ENCODE data around the gene STRBP.

Gene STRBP

DNA sequence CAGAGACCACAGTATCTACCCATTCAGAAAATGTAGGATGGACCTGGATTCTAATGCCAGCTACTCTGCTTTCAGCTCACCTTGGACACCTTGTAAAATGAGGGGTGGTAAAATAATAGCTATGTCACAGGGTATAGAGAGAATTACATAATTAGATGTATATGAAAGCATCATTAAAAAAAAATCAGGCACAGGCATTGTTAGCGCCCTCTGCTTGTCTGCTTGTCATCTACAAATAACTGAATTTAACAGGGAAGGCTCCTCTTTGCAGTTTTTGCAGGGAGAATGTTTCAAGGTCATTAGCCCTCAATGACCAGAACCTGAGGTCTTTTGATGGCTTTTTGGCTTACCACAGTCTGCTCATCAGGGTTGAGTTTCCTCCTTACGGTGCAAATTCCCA is 176.9 kb downstream of the STRBP start:
- no peak for DNase-seq

DNA sequence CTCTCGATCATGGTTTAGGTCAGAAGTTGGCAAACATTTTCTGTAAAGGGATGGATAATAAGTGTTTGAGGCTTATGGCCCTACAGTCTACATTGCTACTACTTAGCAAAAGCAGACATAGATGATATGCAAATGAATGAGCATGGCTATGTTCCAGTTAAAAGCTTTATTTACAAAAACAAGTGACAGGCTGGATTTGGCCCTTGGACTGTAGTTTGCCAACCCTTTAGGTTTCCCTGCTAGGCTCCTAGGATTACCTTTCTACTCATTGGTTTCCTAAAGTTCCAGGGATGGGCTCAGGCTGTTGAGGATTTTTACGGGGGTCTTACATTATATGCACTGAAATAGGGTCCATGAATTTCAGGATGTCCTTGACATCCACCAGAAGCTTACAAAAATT is 177.4 kb downstream of the STRBP start:
- no peak for DNase-seq

DNA sequence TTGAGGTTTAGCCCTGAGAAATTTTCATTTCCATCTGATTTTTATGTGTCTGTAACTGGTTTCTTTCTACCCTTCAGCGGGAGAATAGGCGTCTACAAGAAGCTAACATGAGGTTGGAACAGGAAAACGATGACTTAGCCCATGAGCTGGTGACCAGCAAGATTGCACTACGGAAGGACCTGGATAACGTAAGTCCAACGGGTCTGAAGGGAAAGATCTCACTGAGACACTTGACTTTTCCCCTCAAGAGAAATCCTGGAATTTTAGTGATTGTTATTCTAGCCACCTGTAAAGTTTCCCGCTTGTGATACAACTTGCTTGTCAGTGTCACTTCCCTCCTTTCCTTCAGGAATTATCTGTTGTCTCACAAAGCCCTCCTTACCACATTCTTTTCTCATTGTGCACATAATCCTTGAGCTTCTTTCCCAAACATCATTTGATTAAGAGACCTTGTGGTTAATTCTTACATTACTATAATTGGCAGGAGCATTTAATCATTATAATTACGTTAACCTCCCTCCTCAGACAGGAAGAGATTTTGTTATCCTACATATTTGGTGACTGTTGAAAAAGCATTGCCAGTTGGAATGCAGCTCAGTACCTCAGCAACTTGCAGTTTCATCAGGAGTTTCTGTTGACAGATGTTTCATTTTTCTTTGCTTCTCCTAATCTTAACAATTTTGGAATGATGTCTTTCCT is 178.0 kb downstream of the STRBP start:
- DNase-seq: no peak

DNA sequence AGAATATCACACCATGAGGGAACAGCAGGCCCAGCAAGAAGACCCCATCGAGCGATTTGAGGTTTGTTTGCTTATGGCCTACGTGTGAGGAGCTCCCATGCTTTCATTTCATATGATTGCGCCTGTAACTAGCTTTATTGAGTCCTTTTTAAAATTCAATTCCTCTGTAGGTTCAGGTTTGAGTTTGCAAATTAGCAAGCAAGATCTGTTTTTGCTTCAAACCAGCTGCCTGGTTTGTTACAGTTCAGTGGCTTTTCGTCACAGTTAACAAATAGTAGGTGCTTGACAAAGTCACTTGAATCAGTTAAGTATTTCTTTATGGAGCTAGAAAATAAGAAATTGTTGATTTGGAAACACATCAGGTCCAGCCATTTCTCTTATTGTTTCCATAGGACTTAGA is 178.6 kb downstream of the STRBP start:
- no peak for DNase-seq

DNA sequence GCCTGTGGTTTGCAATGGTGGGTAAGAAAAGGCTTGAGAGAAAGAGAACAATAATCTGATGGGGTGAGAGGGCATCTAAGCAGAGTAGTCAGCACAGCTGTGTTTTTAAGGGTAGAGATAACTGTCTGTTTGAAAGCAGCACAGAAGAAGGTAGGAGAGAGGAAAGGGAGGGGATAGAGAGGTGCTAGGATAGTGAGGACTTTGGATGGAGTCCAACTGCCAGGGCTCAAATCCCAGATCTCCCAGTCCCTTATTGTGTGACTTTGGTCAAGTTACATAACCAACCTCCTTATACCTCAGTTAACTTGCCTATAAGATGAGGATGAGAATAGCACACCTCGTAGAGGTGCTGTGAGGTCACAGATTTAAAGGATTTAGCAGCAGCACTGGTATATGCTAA is 179.3 kb downstream of the STRBP start:
- DNase-seq: no peak

DNA sequence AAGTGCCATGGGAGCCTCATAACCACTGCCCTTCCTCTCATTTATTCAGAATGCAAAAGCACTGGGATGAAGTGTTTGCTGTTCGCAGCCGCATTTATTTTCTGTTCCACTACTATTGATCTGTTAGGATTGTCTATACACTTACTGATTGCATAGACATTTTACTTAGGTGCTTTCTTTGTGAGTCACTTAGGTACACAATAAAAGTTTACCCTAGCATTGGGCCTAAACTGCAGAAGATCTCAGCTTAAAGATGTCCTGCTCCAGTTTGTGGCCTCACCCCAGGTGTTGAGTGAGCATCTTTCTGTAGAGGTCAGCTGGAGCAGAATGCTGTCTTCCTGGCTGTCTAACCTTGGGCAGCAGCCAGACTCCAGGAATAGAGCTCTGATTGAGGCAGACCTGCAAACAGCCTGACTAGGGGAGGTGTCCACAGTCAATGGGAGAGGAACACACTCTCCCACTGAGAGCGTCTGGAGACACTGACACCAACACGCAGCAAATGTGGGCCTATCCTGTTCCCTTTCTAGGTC is 181.0 kb downstream of the STRBP start:
- no peak for DNase-seq

DNA sequence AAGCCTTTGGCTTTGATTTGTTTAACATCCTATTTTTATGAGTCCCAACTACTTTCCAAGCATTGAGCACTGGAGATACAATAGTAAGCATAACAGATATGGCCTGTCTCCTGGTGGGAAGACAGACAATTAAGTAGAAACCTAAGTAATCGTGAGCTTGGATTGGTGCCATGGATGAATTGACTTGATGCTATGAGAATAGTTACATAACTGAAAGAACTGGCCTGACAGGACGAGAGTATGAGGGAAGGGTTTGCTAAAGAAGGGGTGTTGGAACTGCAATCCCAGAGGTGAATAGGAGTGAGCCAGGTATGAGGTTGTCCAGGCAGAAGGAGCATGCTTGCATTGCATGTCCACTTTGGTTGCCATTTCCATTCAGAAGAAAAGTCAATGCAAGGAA is 182.5 kb downstream of the STRBP start:
- DNase-seq: no peak

DNA sequence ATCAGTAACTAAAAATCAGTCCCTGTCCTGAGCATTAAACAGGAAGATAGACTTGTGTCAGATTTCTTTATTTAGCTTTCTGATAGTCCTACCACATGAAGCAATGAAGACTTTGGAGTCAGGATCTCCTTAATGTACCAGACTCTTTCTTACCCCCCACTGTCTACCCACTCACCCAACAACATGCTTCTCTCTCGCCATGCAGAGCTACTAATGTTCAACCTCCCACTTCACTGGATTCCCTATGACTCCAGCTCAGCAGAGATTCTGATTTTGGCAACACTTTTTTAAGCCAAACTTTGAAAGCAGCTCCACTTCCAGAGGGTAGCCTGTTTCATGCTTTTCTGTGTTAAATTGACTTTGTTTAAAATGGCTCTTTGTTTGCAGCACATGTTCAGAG is 184.1 kb downstream of the STRBP start:
- DNase-seq: no peak

DNA sequence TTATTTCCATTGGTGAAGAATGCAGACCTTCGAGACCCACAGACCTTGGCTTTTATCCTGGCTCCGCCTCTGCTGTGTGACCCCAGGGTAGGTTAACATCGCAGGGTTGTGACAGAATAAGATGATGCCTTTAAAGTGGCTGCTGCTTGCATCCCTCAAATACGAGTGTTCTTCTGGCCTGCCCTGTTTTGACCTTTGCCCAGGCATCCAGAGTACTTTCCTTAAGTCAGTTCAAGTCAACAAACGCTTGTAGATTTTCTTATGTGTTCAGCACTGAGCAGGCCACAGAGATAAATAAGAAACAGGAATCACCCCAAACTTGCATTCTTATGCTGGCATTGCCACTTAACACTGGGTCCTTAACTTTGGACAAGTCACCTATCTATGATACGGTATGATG is 184.7 kb downstream of the STRBP start:
- DNase-seq: no peak

DNA sequence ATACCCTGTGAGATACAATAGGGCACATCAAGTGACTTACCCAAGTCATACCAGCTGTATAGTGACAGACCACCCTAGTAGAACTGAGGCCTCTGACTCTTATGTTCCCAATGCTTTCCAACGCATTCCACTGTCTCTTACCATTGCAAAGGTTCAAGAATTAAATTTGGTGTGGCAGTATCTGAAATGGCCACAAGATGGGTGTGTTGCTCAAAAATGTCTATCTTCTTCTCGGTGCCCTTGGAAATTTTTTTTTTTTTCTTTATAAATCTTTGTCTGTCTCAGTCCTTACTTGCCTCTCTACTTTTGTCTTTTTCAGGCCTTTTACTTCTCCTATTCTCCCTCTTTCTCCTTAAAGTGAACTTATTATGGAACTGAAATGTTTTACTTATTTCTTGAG is 186.6 kb downstream of the STRBP start:
- no peak for DNase-seq

DNA sequence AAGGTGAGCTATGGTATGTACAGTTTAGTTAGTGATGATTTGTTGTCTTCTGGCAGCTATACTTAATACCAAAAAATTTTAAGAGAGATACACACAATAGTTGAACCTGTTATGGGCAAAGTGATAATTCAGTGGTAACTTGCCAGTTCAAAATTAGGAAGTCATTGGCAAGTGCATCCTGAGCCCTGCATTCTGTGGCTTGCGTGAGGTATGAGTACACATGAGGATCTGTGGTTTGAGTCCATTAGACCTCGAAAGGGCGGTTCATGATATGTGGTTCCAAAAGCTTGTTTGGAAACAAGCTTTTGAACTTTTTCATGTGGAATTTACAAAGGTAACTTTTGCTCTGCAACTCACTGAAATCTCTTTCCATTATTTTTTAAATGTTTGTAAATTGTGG is 187.9 kb downstream of the STRBP start:
- no peak for DNase-seq

DNA sequence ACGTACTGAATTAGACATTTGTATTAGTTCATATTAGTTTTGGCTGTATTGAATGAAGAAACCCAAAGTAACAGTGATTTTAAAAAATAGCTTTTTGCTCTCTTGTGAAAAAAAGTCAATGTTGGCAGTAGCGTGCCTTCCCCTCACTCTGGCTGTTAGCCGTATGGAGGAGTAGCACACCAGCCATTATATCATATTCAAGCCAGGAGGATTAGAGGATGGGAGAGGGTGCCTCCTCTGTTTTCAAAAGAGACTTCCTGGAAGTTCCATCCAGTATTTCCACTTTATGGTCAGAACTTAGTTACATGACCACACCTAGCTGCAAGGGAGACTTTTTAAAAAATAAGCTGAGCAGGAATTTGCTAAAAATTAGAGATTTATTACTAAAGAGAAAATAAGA is 193.8 kb downstream of the STRBP start:
- no peak for DNase-seq

DNA sequence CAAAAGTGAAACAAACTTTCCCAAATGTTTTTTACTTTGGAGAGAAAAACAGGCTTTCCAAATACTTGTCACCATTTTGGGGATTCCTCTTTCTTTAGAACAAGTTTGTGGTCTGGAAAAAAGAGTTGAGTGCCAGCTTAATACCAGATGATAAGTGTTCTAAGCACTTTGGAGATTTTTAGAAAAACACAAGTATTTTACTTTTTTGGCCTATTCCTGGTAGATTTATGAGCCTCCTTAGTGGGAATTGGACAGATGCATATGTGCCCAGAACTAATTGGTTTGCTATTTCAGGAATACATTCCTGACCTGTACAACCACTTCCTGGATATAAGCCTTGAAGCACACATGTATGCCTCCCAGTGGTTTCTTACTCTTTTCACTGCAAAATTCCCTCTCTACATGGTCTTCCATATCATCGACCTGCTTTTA is 194.4 kb downstream of the STRBP start:
- no peak for DNase-seq

DNA sequence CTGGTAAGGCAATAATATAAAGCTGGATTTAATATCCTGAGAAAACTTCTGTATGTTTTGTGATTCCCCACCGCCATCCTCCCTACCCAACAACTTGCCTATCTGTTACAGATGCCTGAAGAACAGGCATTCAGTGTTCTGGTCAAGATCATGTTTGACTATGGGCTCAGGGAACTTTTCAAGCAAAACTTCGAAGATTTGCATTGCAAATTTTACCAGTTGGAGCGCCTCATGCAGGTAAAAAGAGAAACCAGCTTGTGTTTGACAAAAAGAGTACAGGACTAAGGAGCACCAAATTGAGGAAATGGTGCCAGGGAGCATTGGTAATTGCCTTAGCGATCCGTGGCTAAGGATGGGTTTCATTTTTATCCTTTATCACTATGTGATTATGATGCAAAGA is 194.9 kb downstream of the STRBP start:
- no peak for DNase-seq

DNA sequence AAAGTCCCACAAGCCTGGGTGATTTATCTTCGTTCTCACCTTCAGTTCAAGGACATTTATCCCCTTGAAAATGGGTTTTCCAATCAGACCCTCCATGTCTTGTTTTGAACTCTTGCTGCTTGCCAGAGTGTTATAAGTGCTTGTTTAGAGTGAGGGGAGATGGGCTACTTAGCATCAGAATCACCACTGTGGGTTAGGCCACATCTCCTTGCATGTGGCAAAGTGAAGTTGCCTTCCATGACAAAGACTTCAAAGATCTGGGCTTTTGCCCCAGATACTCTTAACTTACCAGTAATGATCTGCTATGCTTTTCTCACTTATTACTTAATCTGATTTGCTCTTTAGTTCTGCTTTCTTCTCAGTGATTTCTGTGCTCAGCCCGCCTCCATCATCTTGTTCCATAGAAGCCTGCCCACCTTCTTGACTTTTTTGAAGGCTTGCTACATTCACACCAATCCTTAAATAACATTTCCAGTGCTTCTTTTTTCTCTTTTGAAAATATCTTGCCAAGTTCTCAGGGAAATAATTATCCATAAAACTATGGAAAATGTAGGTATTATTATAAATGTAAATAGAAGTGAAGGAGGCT is 195.9 kb downstream of the STRBP start:
- no peak for DNase-seq
